ENCODE results near the gene SDHAF3.

The SDHAF3 gene

DNA sequence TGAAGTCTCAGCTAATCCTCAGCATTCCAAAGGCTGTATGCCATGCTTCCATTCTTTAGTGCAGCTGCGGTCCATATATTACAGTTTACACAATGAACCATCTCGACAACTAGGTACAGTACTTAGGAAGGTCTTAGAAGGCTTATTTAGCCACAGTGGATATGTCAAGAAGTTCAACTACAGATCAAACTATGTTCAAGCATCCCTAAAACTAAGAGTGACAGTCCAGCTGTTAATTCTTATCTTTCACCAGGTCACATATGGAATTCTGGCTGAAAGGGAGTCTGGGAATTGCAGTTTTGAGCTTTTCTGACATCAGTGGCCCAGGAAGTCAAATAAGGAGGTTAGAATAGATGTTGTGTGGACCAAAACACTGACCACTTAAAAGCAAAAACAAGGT is 106.8 kb downstream of the SDHAF3 start:
- no peak for DNase-seq

- no peak for DNase-seq
Measured at GRCh38 chr7:97226541-97226940, 109.0 kb downstream of the SDHAF3 start.

Measured in right forelimb (tissue), 1 donor.